ENCODE results near the gene NATD1. TPM values are rescaled to one million over a fixed set of nuclear protein-coding genes. Genes with fewer than 3 reads are reported as not detected.
"Not testable (repeated sequence)": the region's sequence is repeated elsewhere in the genome, so short reads cannot be mapped to it uniquely, and the experiment has no call there.

NATD1 gene
- total RNA-seq, 1 donor from 2014 or later = 19.5 TPM

DNA sequence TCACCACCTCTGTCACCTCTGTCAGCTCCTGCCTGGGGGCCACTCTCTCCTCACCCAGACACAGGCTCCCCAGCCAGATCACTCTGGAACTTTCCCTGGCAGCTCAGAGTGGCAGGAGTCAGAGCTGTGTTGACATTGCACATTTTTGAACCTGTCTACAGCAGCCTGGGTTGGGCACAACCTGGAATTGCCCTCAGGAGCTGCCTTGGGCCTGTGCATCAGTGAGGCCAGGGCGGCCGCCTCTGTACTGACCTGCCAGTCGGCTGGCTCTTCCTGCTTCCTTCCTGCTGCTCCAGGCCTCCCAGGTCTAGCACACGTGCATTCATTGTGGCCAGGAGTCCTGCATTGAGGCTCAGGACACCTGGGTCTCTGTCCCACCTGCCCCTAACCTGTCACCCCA is 25.1 kb downstream of the NATD1 start:
- TF ChIP-seq, protein P1, sequence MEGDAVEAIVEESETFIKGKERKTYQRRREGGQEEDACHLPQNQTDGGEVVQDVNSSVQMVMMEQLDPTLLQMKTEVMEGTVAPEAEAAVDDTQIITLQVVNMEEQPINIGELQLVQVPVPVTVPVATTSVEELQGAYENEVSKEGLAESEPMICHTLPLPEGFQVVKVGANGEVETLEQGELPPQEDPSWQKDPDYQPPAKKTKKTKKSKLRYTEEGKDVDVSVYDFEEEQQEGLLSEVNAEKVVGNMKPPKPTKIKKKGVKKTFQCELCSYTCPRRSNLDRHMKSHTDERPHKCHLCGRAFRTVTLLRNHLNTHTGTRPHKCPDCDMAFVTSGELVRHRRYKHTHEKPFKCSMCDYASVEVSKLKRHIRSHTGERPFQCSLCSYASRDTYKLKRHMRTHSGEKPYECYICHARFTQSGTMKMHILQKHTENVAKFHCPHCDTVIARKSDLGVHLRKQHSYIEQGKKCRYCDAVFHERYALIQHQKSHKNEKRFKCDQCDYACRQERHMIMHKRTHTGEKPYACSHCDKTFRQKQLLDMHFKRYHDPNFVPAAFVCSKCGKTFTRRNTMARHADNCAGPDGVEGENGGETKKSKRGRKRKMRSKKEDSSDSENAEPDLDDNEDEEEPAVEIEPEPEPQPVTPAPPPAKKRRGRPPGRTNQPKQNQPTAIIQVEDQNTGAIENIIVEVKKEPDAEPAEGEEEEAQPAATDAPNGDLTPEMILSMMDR (IDR thresholded peaks at IDR 0.05) = no peak
- intact Hi-C loops (cut with DNase I) = loop anchor here (10.0 kb wide), 1 partner anchor 63 kb away; no protein-coding TSS in a partner anchor
- H3K4me3 ChIP-seq = no peak overlapping the region
- H3K27me3 ChIP-seq = no peaks in the 10 kb centered on the region
- H3K27ac ChIP-seq = peak overlapping the region; percentile 11
- no peaks in the 10 kb centered on the region for H3K36me3 ChIP-seq
- H3K4me1 ChIP-seq = no peaks in the 10 kb centered on the region
- peak; percentile 87 for ATAC-seq
- H3K9me3 ChIP-seq = no peaks in the 10 kb centered on the region
- no peak for DNase-seq

DNA sequence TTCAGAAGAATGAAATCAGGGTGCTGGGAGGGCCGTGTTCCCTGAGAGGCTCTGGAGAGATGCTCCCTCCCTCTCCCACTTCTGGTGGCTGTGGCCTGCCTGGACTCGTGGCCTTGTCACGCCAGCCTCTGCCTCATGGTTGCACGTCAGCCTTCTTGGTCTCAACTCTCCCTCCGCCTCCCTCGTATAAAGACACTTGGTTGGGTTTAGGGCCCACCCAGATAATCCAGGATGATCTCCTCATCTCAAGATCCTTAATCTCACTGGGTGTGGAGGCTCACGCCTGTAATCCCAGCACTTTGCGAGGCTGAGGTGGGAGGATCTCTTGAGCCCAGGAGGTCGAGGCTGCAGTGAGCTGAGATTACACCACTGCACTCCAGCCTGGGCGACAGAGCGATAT is 25.9 kb downstream of the NATD1 start:
- H3K9me3 ChIP-seq, DNase-seq, H3K27me3 ChIP-seq, ATAC-seq, H3K27ac ChIP-seq, H3K4me3 ChIP-seq, H3K4me1 ChIP-seq, H3K36me3 ChIP-seq: not testable (repeated sequence)
- intact Hi-C loops (cut with DNase I) = loop anchor here (10.0 kb wide), 1 partner anchor 62 kb away; no protein-coding TSS in a partner anchor

DNA sequence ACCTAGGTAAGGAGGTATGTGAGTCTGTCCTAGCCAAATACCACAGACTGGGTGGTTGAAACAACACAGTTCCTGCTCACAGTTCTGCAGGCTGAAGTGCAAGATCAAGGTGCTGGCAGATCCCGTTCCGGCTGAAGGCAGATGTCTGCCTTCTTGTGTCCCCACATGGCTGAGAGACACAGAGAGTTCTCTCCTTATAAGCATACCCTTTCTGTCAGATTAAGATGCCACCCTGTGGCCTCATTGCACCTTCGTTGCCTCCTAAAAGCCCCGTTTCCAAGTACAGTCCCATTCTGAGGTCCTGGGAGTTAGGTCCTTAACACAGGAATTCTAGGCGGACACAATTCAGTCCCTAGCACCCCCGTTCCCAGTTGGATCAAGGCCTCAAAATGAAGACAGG is 30.1 kb downstream of the NATD1 start:
- intact Hi-C loops (cut with DNase I) = loop anchor here (10.0 kb wide), 1 partner anchor 58 kb away; no protein-coding TSS in a partner anchor
- TF ChIP-seq, protein P1 (IDR thresholded peaks at IDR 0.05) = no peak
- no peak for ATAC-seq

DNA sequence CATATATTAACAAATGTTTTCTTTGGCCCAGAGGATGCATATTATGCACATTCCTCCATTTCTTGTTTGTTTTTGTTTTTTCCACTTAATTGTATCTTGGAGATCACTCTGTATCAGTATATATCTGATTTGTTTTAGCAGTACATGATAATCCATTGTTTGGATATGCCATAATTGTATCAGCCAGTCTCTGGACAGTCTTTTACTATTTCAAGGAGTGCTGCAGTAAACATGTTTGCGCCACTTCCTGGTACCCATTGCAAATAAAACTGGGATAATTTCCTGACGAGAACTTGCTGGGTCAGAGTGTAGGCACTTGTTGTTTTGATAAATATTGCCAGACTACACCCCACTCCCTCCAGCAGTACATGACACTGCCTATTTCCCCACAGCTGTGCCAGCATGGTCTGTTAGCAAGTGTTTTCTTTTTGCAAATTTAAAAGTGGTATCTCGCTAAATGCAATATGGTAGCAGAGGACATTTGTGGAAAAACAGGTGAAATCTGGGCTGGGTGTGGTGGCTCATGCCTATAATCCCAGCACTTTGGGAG is 34.3 kb downstream of the NATD1 start:
- DNase-seq = no peak
- Histone ChIP-seq H3K4me3 (no peak overlapping the region), H3K9me3 (no peaks in the 10 kb centered on the region), H3K4me1 (peaks cover 13% of the 10 kb centered on the region), H3K27me3 (no peaks in the 10 kb centered on the region), H3K36me3 (no peaks in the 10 kb centered on the region), H3K27ac (no peak overlapping the region)
- ATAC-seq = no peak
- TF ChIP-seq, protein P1 (IDR thresholded peaks at IDR 0.05) = no peak
- intact Hi-C loops (cut with DNase I) = no loop called here

More for the DNA sequence above, 30.1 kb downstream of the NATD1 start:
- no peaks in the 10 kb centered on the region for H3K27me3 ChIP-seq
- H3K4me3 ChIP-seq = no peak overlapping the region
- no peaks in the 10 kb centered on the region for H3K4me1 ChIP-seq
- H3K9me3 ChIP-seq = no peaks in the 10 kb centered on the region
- DNase-seq = no peak
- no peak overlapping the region for H3K27ac ChIP-seq
- H3K36me3 ChIP-seq = no peaks in the 10 kb centered on the region

DNA sequence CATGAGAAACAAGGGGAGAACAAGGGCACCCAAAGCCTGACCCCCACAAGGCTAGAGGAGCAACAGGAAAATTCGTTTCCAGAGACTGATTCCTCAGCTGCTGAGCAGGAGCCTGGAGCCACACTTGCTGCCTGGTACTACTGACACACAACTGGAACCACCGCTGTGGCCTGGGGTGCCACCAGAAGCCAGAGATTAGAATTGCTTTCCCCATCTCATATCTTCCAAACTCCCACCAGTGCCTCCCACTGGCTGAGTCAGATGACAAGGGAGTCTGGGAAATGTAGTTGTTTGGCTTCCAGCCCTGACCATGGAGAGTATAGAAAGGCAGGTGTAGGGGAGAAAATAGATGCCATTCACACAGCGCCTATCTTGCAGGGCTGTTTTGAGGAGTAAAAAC is 35.1 kb downstream of the NATD1 start:
- Histone ChIP-seq H3K36me3 (no peaks in the 10 kb centered on the region), H3K27ac (no peak overlapping the region), H3K4me1 (peaks cover 13% of the 10 kb centered on the region), H3K9me3 (no peaks in the 10 kb centered on the region), H3K27me3 (no peaks in the 10 kb centered on the region), H3K4me3 (no peak overlapping the region)
- intact Hi-C loops (cut with DNase I) = no loop called here
- TF ChIP-seq, protein P1 (IDR thresholded peaks at IDR 0.05) = no peak
- ATAC-seq = no peak
- no peak for DNase-seq

DNA sequence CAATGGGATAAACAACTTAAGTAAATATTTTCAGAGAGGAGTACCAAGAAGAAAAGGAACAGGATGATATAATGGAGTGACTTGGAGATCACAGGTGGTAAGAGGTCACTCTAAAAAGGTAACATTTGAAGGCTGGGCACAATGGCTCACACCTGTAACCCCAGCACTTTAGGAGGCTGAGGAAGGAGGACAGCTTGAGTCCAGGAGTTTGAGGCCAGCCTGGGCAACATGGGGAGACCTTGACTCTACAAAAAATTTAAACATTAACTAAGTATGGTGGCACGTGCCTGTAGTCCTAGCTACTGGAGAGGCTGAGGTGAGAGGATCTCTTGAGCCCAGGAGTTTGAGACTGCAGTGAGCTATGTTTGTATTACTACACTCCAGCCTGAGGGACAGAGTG is 35.9 kb downstream of the NATD1 start:
- Histone ChIP-seq H3K9me3 (no peaks in the 10 kb centered on the region), H3K4me1 (peaks cover 18% of the 10 kb centered on the region), H3K36me3 (no peaks in the 10 kb centered on the region), H3K4me3 (no peak overlapping the region), H3K27ac (no peak overlapping the region), H3K27me3 (no peaks in the 10 kb centered on the region)
- TF ChIP-seq, protein P1 (IDR thresholded peaks at IDR 0.05) = no peak
- no peak for DNase-seq
- intact Hi-C loops (cut with DNase I) = no loop called here
- ATAC-seq = no peak
